Tibial artery (tissue), 4 donors: ENCODE data around the gene SCGN.

ENCODE experiments used
- DNase-seq, 2 donors: peaks; one replicate each; pipeline ENCODE4 v3.0.0-alpha.2; 2019
- H3K27ac ChIP-seq, 2 donors: fragments of 200-600 bp; sonication (generic) in 1 of 2; 1 replicate in 1 of 2; 2 replicates in 1 of 2; pipeline ENCODE4 v1.5.1; 2018 to 2019; ENCODE audit warnings: mild to moderate bottlenecking in 1 of 2
- H3K27me3 ChIP-seq, 2 donors: fragments of 200-600 bp; sonication (generic) in 1 of 2; one replicate each; pipeline versions ENCODE4 v1.5.1 to v1.6.0; 2016 to 2019
- H3K36me3 ChIP-seq, 3 donors: fragments of 200-600 bp; sonication (generic) in 2 of 3; one replicate each; pipeline ENCODE4 v1.5.1; 2016 to 2019; ENCODE audit warnings: mild to moderate bottlenecking in 2 of 3
- H3K4me1 ChIP-seq, 4 donors: fragments of 200-600 bp; sonication (generic) in 2 of 4; 1 replicate in 3 of 4; 2 replicates in 1 of 4; pipeline ENCODE4 v1.5.1; 2016 to 2019
- H3K4me3 ChIP-seq, 2 donors: fragments of 200-600 bp; sonication (generic) in 1 of 2; 1 replicate in 1 of 2; 2 replicates in 1 of 2; pipeline ENCODE4 v1.5.1; 2018 to 2019; ENCODE audit warnings: mild to moderate bottlenecking in 2 of 2
- H3K9me3 ChIP-seq, 3 donors: fragments of 200-600 bp; sonication (generic) in 1 of 3; one replicate each; pipeline ENCODE4 v1.5.1; 2016 to 2019
- intact Hi-C: fragments of 100-400 bp; cut with DNase I; formaldehyde crosslinking; loops from one replicate; pipeline ENCODE4 v1.15.0; 2023; ENCODE audit warnings: low total_unique reads
- TF ChIP-seq, protein P1 (sequence below), 2 experiments: fragments of 200-600 bp in 1 of 2; fragments of 450-650 bp in 1 of 2; IDR thresholded peaks; one replicate each; pipeline ENCODE4 v1.5.1; 2017 to 2019; ENCODE audit warnings: antibody characterized with exemption in 2 of 2, mild to moderate bottlenecking in 1 of 2, moderate library complexity in 1 of 2

The SCGN gene

GRCh38 chr6:25682324-25682723 is 30.3 kb downstream of the SCGN start:
- TF ChIP-seq, protein P1, sequence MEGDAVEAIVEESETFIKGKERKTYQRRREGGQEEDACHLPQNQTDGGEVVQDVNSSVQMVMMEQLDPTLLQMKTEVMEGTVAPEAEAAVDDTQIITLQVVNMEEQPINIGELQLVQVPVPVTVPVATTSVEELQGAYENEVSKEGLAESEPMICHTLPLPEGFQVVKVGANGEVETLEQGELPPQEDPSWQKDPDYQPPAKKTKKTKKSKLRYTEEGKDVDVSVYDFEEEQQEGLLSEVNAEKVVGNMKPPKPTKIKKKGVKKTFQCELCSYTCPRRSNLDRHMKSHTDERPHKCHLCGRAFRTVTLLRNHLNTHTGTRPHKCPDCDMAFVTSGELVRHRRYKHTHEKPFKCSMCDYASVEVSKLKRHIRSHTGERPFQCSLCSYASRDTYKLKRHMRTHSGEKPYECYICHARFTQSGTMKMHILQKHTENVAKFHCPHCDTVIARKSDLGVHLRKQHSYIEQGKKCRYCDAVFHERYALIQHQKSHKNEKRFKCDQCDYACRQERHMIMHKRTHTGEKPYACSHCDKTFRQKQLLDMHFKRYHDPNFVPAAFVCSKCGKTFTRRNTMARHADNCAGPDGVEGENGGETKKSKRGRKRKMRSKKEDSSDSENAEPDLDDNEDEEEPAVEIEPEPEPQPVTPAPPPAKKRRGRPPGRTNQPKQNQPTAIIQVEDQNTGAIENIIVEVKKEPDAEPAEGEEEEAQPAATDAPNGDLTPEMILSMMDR (IDR thresholded peaks at IDR 0.05): no peak
- DNase-seq: no peak
- no peak overlapping the region for H3K4me3 ChIP-seq
- no peaks in the 10 kb centered on the region for H3K36me3 ChIP-seq
- no peaks in the 10 kb centered on the region for H3K27me3 ChIP-seq
- intact Hi-C loops: no loop called here
- H3K27ac ChIP-seq: no peak overlapping the region
- H3K9me3 ChIP-seq: no peaks in the 10 kb centered on the region
- no peaks in the 10 kb centered on the region for H3K4me1 ChIP-seq

- TF ChIP-seq, protein P1 (IDR thresholded peaks at IDR 0.05): no peak
- Histone ChIP-seq H3K36me3 (no peaks in the 10 kb centered on the region), H3K27me3 (no peaks in the 10 kb centered on the region), H3K4me1 (no peaks in the 10 kb centered on the region), H3K4me3 (no peak overlapping the region), H3K9me3 (no peaks in the 10 kb centered on the region), H3K27ac (no peak overlapping the region)
- intact Hi-C loops: no loop called here
- no peak for DNase-seq
Observed at GRCh38 chr6:25684565-25684964, 32.5 kb downstream of the SCGN start.

- TF ChIP-seq, protein P1 (IDR thresholded peaks at IDR 0.05): no peak
- Histone ChIP-seq H3K4me1 (no peaks in the 10 kb centered on the region), H3K27ac (no peak overlapping the region), H3K27me3 (no peaks in the 10 kb centered on the region), H3K36me3 (no peaks in the 10 kb centered on the region), H3K9me3 (no peaks in the 10 kb centered on the region), H3K4me3 (no peak overlapping the region)
- DNase-seq: no peak
- intact Hi-C loops: no loop called here
Observed at GRCh38 chr6:25685251-25685650, 33.2 kb downstream of the SCGN start.

GRCh38 chr6:25685896-25686295 is 33.9 kb downstream of the SCGN start:
- Histone ChIP-seq H3K36me3 (no peaks in the 10 kb centered on the region), H3K27ac (no peak overlapping the region), H3K27me3 (no peaks in the 10 kb centered on the region), H3K4me3 (no peak overlapping the region), H3K4me1 (no peaks in the 10 kb centered on the region), H3K9me3 (no peaks in the 10 kb centered on the region)
- TF ChIP-seq, protein P1 (IDR thresholded peaks at IDR 0.05): no peak
- intact Hi-C loops: no loop called here
- DNase-seq: no peak

DNA sequence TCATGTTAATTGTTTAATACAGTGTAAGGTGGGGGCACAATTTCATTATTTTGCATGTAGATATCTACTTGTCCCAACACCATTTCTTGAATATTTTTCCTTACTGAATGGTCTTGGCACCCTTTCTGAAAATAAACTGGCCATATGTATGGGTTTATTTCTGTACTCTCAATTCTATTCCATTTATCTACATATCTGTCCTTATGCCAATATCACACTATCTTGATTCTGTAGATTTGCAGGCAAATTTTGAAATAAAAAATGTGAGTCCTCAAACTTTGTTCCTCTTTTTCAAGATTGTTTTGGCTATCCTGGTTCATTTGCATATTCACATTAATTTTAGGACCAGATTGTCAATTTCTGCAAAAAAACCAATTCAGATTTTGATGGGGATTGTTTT is 34.8 kb downstream of the SCGN start:
- intact Hi-C loops: no loop called here
- TF ChIP-seq, protein P1 (IDR thresholded peaks at IDR 0.05): no peak
- Histone ChIP-seq H3K36me3 (no peaks in the 10 kb centered on the region), H3K9me3 (no peaks in the 10 kb centered on the region), H3K27ac (no peak overlapping the region), H3K27me3 (no peaks in the 10 kb centered on the region), H3K4me3 (no peak overlapping the region), H3K4me1 (no peaks in the 10 kb centered on the region)
- DNase-seq: no peak

DNA sequence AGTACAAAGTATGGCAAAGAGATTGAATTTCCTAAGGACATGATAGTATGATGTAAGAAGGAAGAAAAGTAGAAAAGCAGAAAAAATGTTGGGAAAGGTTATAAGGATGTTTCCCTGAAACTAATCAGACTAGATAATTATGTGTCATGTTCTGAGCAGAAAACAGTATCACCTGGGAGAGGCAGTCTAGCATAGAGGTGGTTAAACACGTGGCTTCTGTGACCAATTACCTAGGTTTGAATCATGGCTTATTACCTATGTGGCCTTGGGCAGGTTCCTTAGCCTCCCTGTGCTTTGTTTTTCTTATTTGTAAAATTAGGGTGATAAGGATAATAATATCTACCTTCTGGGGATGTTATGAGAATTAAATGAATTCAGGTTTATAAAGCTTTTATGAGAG is 38.0 kb downstream of the SCGN start:
- Histone ChIP-seq H3K4me1 (no peaks in the 10 kb centered on the region), H3K27ac (no peak overlapping the region), H3K9me3 (no peaks in the 10 kb centered on the region), H3K36me3 (no peaks in the 10 kb centered on the region), H3K27me3 (no peaks in the 10 kb centered on the region), H3K4me3 (no peak overlapping the region)
- TF ChIP-seq, protein P1 (IDR thresholded peaks at IDR 0.05): no peak
- DNase-seq: no peak
- intact Hi-C loops: no loop called here
